Stimulated activated CD8-positive, alpha-beta memory T cell treated with anti-CD3 and anti-CD28 coated beads, Interleukin-12 subunit alpha, Interleukin-12 subunit beta, amount 100 ng/mL, for 24 hours (primary cell): ENCODE data around the gene CREB5.

Source experiments
- DNase-seq: peaks from one replicate; pipeline ENCODE4 v3.0.0-alpha.2; 2020; ENCODE audit errors: extremely low read depth

CREB5 gene

GRCh38 chr7:28643584-28644340, 231.4 kb downstream of the CREB5 start:
- no peak for DNase-seq

GRCh38 chr7:28645866-28646265, 233.5 kb downstream of the CREB5 start:
- no peak for DNase-seq

- DNase-seq = no peak
Observed at GRCh38 chr7:28646376-28647075, 234.2 kb downstream of the CREB5 start.

- no peak for DNase-seq
Observed at GRCh38 chr7:28647076-28647421, 234.7 kb downstream of the CREB5 start.

GRCh38 chr7:28649189-28649588, 236.9 kb downstream of the CREB5 start:
- DNase-seq = no peak

GRCh38 chr7:28649811-28650210, 237.5 kb downstream of the CREB5 start:
- no peak for DNase-seq

GRCh38 chr7:28654110-28654509, 241.8 kb downstream of the CREB5 start:
- DNase-seq = no peak

- no peak for DNase-seq
Observed at GRCh38 chr7:28656529-28656928, 244.2 kb downstream of the CREB5 start.

- DNase-seq = no peak
Observed at GRCh38 chr7:28658381-28658780, 246.1 kb downstream of the CREB5 start.

GRCh38 chr7:28660132-28660531, 247.8 kb downstream of the CREB5 start:
- DNase-seq = no peak

GRCh38 chr7:28661826-28662595, 249.7 kb downstream of the CREB5 start:
- DNase-seq = no peak

GRCh38 chr7:28666154-28666553, 253.8 kb downstream of the CREB5 start:
- DNase-seq = no peak

GRCh38 chr7:28668085-28668484, 255.8 kb downstream of the CREB5 start:
- DNase-seq = no peak

- no peak for DNase-seq
Observed at GRCh38 chr7:28669330-28669729, 257.0 kb downstream of the CREB5 start.

- no peak for DNase-seq
Observed at GRCh38 chr7:28671526-28671925, 259.2 kb downstream of the CREB5 start.

GRCh38 chr7:28672397-28672797, 260.1 kb downstream of the CREB5 start:
- no peak for DNase-seq

- DNase-seq = no peak
Observed at GRCh38 chr7:28674359-28674782, 262.1 kb downstream of the CREB5 start.

- no peak for DNase-seq
Observed at GRCh38 chr7:28675429-28675828, 263.1 kb downstream of the CREB5 start.

GRCh38 chr7:28677668-28678067, 265.4 kb downstream of the CREB5 start:
- no peak for DNase-seq

GRCh38 chr7:28678431-28678965, 266.2 kb downstream of the CREB5 start:
- no peak for DNase-seq

GRCh38 chr7:28681693-28682310, 269.5 kb downstream of the CREB5 start:
- DNase-seq = no peak

- DNase-seq = no peak
Observed at GRCh38 chr7:28682801-28683200, 270.5 kb downstream of the CREB5 start.
